Measurements from ENCODE around the gene IFNGR1.

Gene IFNGR1

GRCh38 chr6:137170266-137171052 lies 48.7 kb downstream of the IFNGR1 start:
- Histone ChIP-seq H3K4me3 (ENCODE audit: low read length) (no peak overlapping the region), H4K20me1 (ENCODE audit: insufficient read depth, low read length) (no peaks in the 10 kb centered on the region), H3K4me1 (ENCODE audit: low read length) (peaks cover 5% of the 10 kb centered on the region), H3K36me3 (replicated peaks; ENCODE audit: insufficient read depth, low read length) (no peaks in the 10 kb centered on the region), H3K79me2 (ENCODE audit: low read length) (no peaks in the 10 kb centered on the region), H3K9me2 (replicated peaks; ENCODE audit: insufficient read depth, low read length) (no peaks in the 10 kb centered on the region), H3K9ac (ENCODE audit: low read length) (no peak overlapping the region), H2AFZ (ENCODE audit: low read length) (no peak overlapping the region), H3K27ac (ENCODE audit: low read length) (no peak overlapping the region), H3K27me3 (replicated peaks; ENCODE audit: insufficient read depth, low read length) (no peaks in the 10 kb centered on the region), H3F3A (ENCODE audit: insufficient read depth, low read length) (peaks cover 5% of the 10 kb centered on the region), H3K4me2 (ENCODE audit: low read depth, low read length) (no peak overlapping the region), H3K9me3 (replicated peaks; ENCODE audit: insufficient read depth, low read length) (no peaks in the 10 kb centered on the region)
- DNase-seq = no peak
- TF ChIP-seq EZH2phosphoT487 (IDR thresholded peaks at IDR 0.05; ENCODE audit: low read length) = no peak
- TF ChIP-seq CTCF (IDR thresholded peaks at IDR 0.05; ENCODE audit: low read length) = no peak

GRCh38 chr6:137167702-137168377 lies 51.3 kb downstream of the IFNGR1 start:
- no peaks in the 10 kb centered on the region for H3K36me3 ChIP-seq (replicated peaks; ENCODE audit: insufficient read depth, low read length)
- H3K27ac ChIP-seq (ENCODE audit: low read length) = no peak overlapping the region
- no peak overlapping the region for H3K9ac ChIP-seq (ENCODE audit: low read length)
- no peak overlapping the region for H3K4me3 ChIP-seq (ENCODE audit: low read length)
- no peak overlapping the region for H3K4me2 ChIP-seq (ENCODE audit: low read depth, low read length)
- H3K4me1 ChIP-seq (ENCODE audit: low read length) = peaks cover 13% of the 10 kb centered on the region
- H3F3A ChIP-seq (ENCODE audit: insufficient read depth, low read length) = peaks cover 12% of the 10 kb centered on the region
- no peaks in the 10 kb centered on the region for H3K9me3 ChIP-seq (replicated peaks; ENCODE audit: insufficient read depth, low read length)
- TF ChIP-seq EZH2 (optimal IDR thresholded peaks at IDR 0.05; ENCODE audit: low read depth, low read length) (no peak), EZH2phosphoT487 (IDR thresholded peaks at IDR 0.05; ENCODE audit: low read length) (no peak), CTCF (IDR thresholded peaks at IDR 0.05; ENCODE audit: low read length) (no peak)
- no peaks in the 10 kb centered on the region for H3K79me2 ChIP-seq (ENCODE audit: low read length)
- H3K27me3 ChIP-seq (replicated peaks; ENCODE audit: insufficient read depth, low read length) = no peaks in the 10 kb centered on the region
- no peaks in the 10 kb centered on the region for H4K20me1 ChIP-seq (ENCODE audit: insufficient read depth, low read length)
- H2AFZ ChIP-seq (ENCODE audit: low read length) = no peak overlapping the region
- H3K9me2 ChIP-seq (replicated peaks; ENCODE audit: insufficient read depth, low read length) = no peaks in the 10 kb centered on the region
- DNase-seq = no peak

GRCh38 chr6:137166247-137167098 lies 52.7 kb downstream of the IFNGR1 start:
- Histone ChIP-seq H3K9ac (ENCODE audit: low read length) (no peak overlapping the region), H2AFZ (ENCODE audit: low read length) (no peak overlapping the region)
- DNase-seq = no peak

More at GRCh38 chr6:137166247-137167098, 52.7 kb downstream of the IFNGR1 start:
- peaks cover 12% of the 10 kb centered on the region for H3F3A ChIP-seq (ENCODE audit: insufficient read depth, low read length)
- no peak for TF ChIP-seq EZH2 (optimal IDR thresholded peaks at IDR 0.05; ENCODE audit: low read depth, low read length)
- TF ChIP-seq EZH2phosphoT487 (IDR thresholded peaks at IDR 0.05; ENCODE audit: low read length) = no peak
- no peak for TF ChIP-seq CTCF (IDR thresholded peaks at IDR 0.05; ENCODE audit: low read length)
- peaks cover 13% of the 10 kb centered on the region for H3K4me1 ChIP-seq (ENCODE audit: low read length)
- H3K4me3 ChIP-seq (ENCODE audit: low read length) = no peak overlapping the region
- H4K20me1 ChIP-seq (ENCODE audit: insufficient read depth, low read length) = no peaks in the 10 kb centered on the region
- no peaks in the 10 kb centered on the region for H3K9me3 ChIP-seq (replicated peaks; ENCODE audit: insufficient read depth, low read length)
- H3K27ac ChIP-seq (ENCODE audit: low read length) = no peak overlapping the region
- H3K36me3 ChIP-seq (replicated peaks; ENCODE audit: insufficient read depth, low read length) = no peaks in the 10 kb centered on the region
- no peaks in the 10 kb centered on the region for H3K9me2 ChIP-seq (replicated peaks; ENCODE audit: insufficient read depth, low read length)
- no peaks in the 10 kb centered on the region for H3K27me3 ChIP-seq (replicated peaks; ENCODE audit: insufficient read depth, low read length)
- H3K4me2 ChIP-seq (ENCODE audit: low read depth, low read length) = no peak overlapping the region
- H3K79me2 ChIP-seq (ENCODE audit: low read length) = no peaks in the 10 kb centered on the region
